H9 (cell line): ENCODE results near the gene GOLGA1. TPM values are rescaled to one million over a fixed set of nuclear protein-coding genes. Genes with fewer than 3 reads are reported as not detected.

Experiments used
- DNase-seq: peaks from one replicate; pipeline ENCODE4 v3.0.0-alpha.2; 2017
- H2AFZ ChIP-seq: one replicate; pipeline ENCODE4 v1.6.1; 2013; ENCODE audit warnings: mild to moderate bottlenecking, low read length, control low read depth, moderate library complexity
- H2AK5ac ChIP-seq: 2 replicates; pipeline ENCODE4 v1.6.1; 2013; ENCODE audit warnings: low read length, control low read depth, mixed read lengths; ENCODE audit not compliant: insufficient read length
- H2BK120ac ChIP-seq: one replicate; pipeline ENCODE4 v1.6.1; 2013; ENCODE audit warnings: low read depth, mild to moderate bottlenecking, low read length, control low read depth, inconsistent platforms; ENCODE audit not compliant: poor library complexity, severe bottlenecking
- H2BK12ac ChIP-seq: 2 replicates; pipeline ENCODE4 v1.6.1; 2013; ENCODE audit warnings: low read length, control low read depth, mixed read lengths, low read depth; ENCODE audit not compliant: insufficient read length
- H2BK15ac ChIP-seq: 2 replicates; pipeline ENCODE4 v1.6.1; 2013; ENCODE audit warnings: low read depth, low read length, control low read depth
- H2BK20ac ChIP-seq: one replicate; pipeline ENCODE4 v1.6.1; 2013; ENCODE audit warnings: low read depth, mild to moderate bottlenecking, low read length, control low read depth, inconsistent platforms; ENCODE audit not compliant: poor library complexity, severe bottlenecking
- H2BK5ac ChIP-seq: 2 replicates; pipeline ENCODE4 v1.6.1; 2013; ENCODE audit warnings: low read length, control low read depth, mixed read lengths; ENCODE audit not compliant: insufficient read length
- H3K14ac ChIP-seq: 2 replicates; pipeline ENCODE4 v1.6.1; 2013; ENCODE audit warnings: low read length, control low read depth; ENCODE audit not compliant: insufficient read depth
- H3K18ac ChIP-seq: 2 replicates; pipeline ENCODE4 v1.6.1; 2013; ENCODE audit warnings: low read depth, mild to moderate bottlenecking, mixed read lengths, low read length, control low read depth; ENCODE audit not compliant: insufficient read length
- H3K23ac ChIP-seq: 2 replicates; pipeline ENCODE4 v1.6.1; 2013; ENCODE audit warnings: low read length, control low read depth, mixed read lengths, low read depth; ENCODE audit not compliant: insufficient read length
- H3K23me2 ChIP-seq: 2 replicates; pipeline ENCODE4 v1.6.1; 2013; ENCODE audit warnings: low read depth, mild to moderate bottlenecking, mixed read lengths, low read length, control low read depth; ENCODE audit not compliant: insufficient read length, poor library complexity, severe bottlenecking
- H3K27ac ChIP-seq: 2 replicates; pipeline ENCODE4 v1.5.1; 2013; ENCODE audit warnings: low read length, control low read depth, mixed read lengths, low read depth; ENCODE audit not compliant: insufficient read length
- H3K27me3 ChIP-seq: 2 replicates; pipeline ENCODE4 v1.6.1; 2013; ENCODE audit warnings: low read length, control low read depth, inconsistent platforms; ENCODE audit not compliant: insufficient read depth
- H3K4ac ChIP-seq: 2 replicates; pipeline ENCODE4 v1.6.1; 2013; ENCODE audit warnings: low read depth, mild to moderate bottlenecking, control low read depth, inconsistent platforms, low read length, moderate library complexity
- H3K4me1 ChIP-seq: 2 replicates; pipeline ENCODE4 v1.6.1; 2013; ENCODE audit warnings: low read length, control low read depth, inconsistent platforms; ENCODE audit not compliant: insufficient read depth
- H3K4me2 ChIP-seq: 2 replicates; pipeline ENCODE4 v1.6.1; 2013; ENCODE audit warnings: low read length, control low read depth, mixed read lengths; ENCODE audit not compliant: insufficient read length, insufficient read depth
- H3K56ac ChIP-seq: 2 replicates; pipeline ENCODE4 v1.6.1; 2013; ENCODE audit warnings: low read depth, mild to moderate bottlenecking, mixed read lengths, low read length, control low read depth; ENCODE audit not compliant: insufficient read length
- H3K79me1 ChIP-seq: 2 replicates; pipeline ENCODE4 v1.6.1; 2013; ENCODE audit warnings: low read depth, mild to moderate bottlenecking, moderate library complexity, low read length, control low read depth, inconsistent platforms; ENCODE audit not compliant: insufficient read depth, poor library complexity, severe bottlenecking
- H3K79me2 ChIP-seq: 2 replicates; pipeline ENCODE4 v1.6.1; 2013; ENCODE audit warnings: low read length, control low read depth, inconsistent platforms; ENCODE audit not compliant: insufficient read depth
- H3K9ac ChIP-seq: 2 replicates; pipeline ENCODE4 v1.6.1; 2013; ENCODE audit warnings: low read length, control low read depth, mixed read lengths; ENCODE audit not compliant: insufficient read length; ENCODE audit errors: extremely low read depth
- H3K9me3 ChIP-seq: one replicate; pipeline ENCODE4 v1.6.1; 2013; ENCODE audit warnings: low read depth, low read length, inconsistent platforms; ENCODE audit not compliant: control insufficient read depth
- H3T11ph ChIP-seq: one replicate; pipeline ENCODE4 v1.6.1; 2013; ENCODE audit warnings: mild to moderate bottlenecking, low read length, control low read depth, inconsistent platforms
- H4K20me1 ChIP-seq: one replicate; pipeline ENCODE4 v1.6.1; 2013; ENCODE audit not compliant: control insufficient read depth, insufficient read length, insufficient read depth
- H4K5ac ChIP-seq: 2 replicates; pipeline ENCODE4 v1.6.1; 2013; ENCODE audit warnings: low read depth, mild to moderate bottlenecking, mixed read lengths, low read length, control low read depth; ENCODE audit not compliant: insufficient read length
- H4K8ac ChIP-seq: replicated peaks from 2 replicates; pipeline ENCODE4 v1.6.1; 2013; ENCODE audit warnings: low read length, control low read depth, mixed read lengths, low read depth; ENCODE audit not compliant: insufficient read length
- H4K91ac ChIP-seq: 2 replicates; pipeline ENCODE4 v1.6.1; 2013; ENCODE audit warnings: low read depth, mild to moderate bottlenecking, moderate library complexity, mixed read lengths, low read length, control low read depth; ENCODE audit not compliant: insufficient read length
- H3K27ac Mint-ChIP-seq, 3 experiments: 2 replicates in 2 of 3; 3 replicates in 1 of 3; pipeline ENCODE4 v1.8.0; 2020 to 2021; ENCODE audit warnings: mixed read lengths in 3 of 3, mild to moderate bottlenecking in 1 of 3, moderate library complexity in 1 of 3
- H3K27me3 Mint-ChIP-seq: 2 replicates; pipeline ENCODE4 v1.8.0; 2021; ENCODE audit warnings: low read depth, mild to moderate bottlenecking, moderate library complexity, mixed read lengths
- H3K36me3 Mint-ChIP-seq, 3 experiments: 2 replicates in 2 of 3; 3 replicates in 1 of 3; pipeline ENCODE4 v1.8.0; 2020 to 2021; ENCODE audit warnings: low read depth in 3 of 3, mixed read lengths in 3 of 3; ENCODE audit not compliant: insufficient read depth in 1 of 3
- H3K4me1 Mint-ChIP-seq, 2 experiments: 2 replicates each; pipeline ENCODE4 v1.8.0; 2020; ENCODE audit warnings: mixed read lengths in 2 of 2
- H3K4me3 Mint-ChIP-seq, 2 experiments: 2 replicates in 1 of 2; 3 replicates in 1 of 2; pipeline ENCODE4 v1.8.0; 2020 to 2021; ENCODE audit warnings: mild to moderate bottlenecking in 2 of 2, mixed read lengths in 2 of 2, moderate library complexity in 1 of 2
- H3K9me3 Mint-ChIP-seq, 2 experiments: 2 replicates in 1 of 2; 3 replicates in 1 of 2; pipeline ENCODE4 v1.8.0; 2020; ENCODE audit warnings: mild to moderate bottlenecking in 2 of 2, mixed read lengths in 2 of 2, moderate library complexity in 1 of 2
- CTCF ChIP-seq: fragments of 200-600 bp; sonication (generic); conservative IDR thresholded peaks from 3 replicates; pipeline ENCODE4 v1.8.0; 2021; ENCODE audit warnings: antibody characterized with exemption, mild to moderate bottlenecking
- WGBS: extraction: QIAGEN DNeasy Blood & Tissue Kit; methylation state at CpG from one replicate; pipeline ENCODE4 v1.1.7; 2013; ENCODE audit warnings: missing lambda C conversion rate, low lambda C conversion rate, mixed read lengths; ENCODE audit not compliant: insufficient read length; ENCODE audit errors: extremely low coverage; 5-methylcytosine and 5-hydroxymethylcytosine counted together
- total RNA-seq: library from RNA; stranded (reverse); gene quantifications from 2 replicates; pipeline ENCODE4 v1.2.1, GENCODE V29; 2021

GOLGA1 gene
- total RNA-seq, 1 experiment from 2014 or later = 7.6 TPM

GRCh38 chr9:124929464-124929863, 11.4 kb downstream of the GOLGA1 start:
- Histone ChIP-seq H3K18ac (no peak overlapping the region), H3K56ac (no peak overlapping the region), H3K27ac (no peak overlapping the region), H2BK5ac (no peak overlapping the region), H3K14ac (no peak overlapping the region), H3K9ac (no peak overlapping the region), H3K4me2 (no peak overlapping the region), H2AK5ac (no peak overlapping the region), H3K79me2 (no peaks in the 10 kb centered on the region), H3K27me3 (no peaks in the 10 kb centered on the region), H3K23ac (no peak overlapping the region), H3K4ac (no peak overlapping the region), H2BK15ac (no peak overlapping the region), H4K91ac (no peak overlapping the region), H3T11ph (no peak overlapping the region), H4K5ac (no peak overlapping the region), H2BK12ac (no peak overlapping the region), H4K20me1 (no peaks in the 10 kb centered on the region), H3K9me3 (no peaks in the 10 kb centered on the region), H3K79me1 (no peaks in the 10 kb centered on the region), H3K4me1 (no peaks in the 10 kb centered on the region), H3K23me2 (no peaks in the 10 kb centered on the region), H4K8ac (no peak overlapping the region), H2BK120ac (no peak overlapping the region), H2AFZ (no peak overlapping the region), H2BK20ac (no peak overlapping the region)
- Mint-ChIP-seq H3K27ac (no peak overlapping the region), H3K36me3 (peaks cover 0 to 4% (median 0%) of the 10 kb centered on the region in 3 experiments; a peak in 3 of 7 replicates), H3K27me3 (no peaks in the 10 kb centered on the region), H3K4me3 (no peak overlapping the region), H3K9me3 (no peaks in the 10 kb centered on the region), H3K4me1 (no peaks in the 10 kb centered on the region)
- TF ChIP-seq CTCF = no peak
- no CpG with 5 or more reads among the region's 3 CpGs for WGBS
- DNase-seq = no peak
